Peyer's patch (tissue), 4 donors: ENCODE data around the gene KLHL9.
"Not testable (repeated sequence)": the region's sequence is repeated elsewhere in the genome, so short reads cannot be mapped to it uniquely, and the experiment has no call there.

Source experiments
- POLR2A ChIP-seq, 2 donors: fragments of 450-650 bp; IDR thresholded peaks; one replicate each; pipeline ENCODE4 v1.5.1; 2017; ENCODE audit warnings: antibody characterized with exemption in 2 of 2, mild to moderate bottlenecking in 2 of 2, moderate library complexity in 2 of 2
- TF ChIP-seq, protein P1 (sequence below), 6 experiments: fragments of 450-650 bp in 4 of 6; fragments of 200-600 bp in 2 of 6; sonication (generic) in 1 of 6; IDR thresholded peaks; one replicate each; pipeline ENCODE4 v1.5.1; 2017 to 2019; ENCODE audit warnings: antibody characterized with exemption in 6 of 6, mild to moderate bottlenecking in 3 of 6, moderate library complexity in 1 of 6

DNA sequence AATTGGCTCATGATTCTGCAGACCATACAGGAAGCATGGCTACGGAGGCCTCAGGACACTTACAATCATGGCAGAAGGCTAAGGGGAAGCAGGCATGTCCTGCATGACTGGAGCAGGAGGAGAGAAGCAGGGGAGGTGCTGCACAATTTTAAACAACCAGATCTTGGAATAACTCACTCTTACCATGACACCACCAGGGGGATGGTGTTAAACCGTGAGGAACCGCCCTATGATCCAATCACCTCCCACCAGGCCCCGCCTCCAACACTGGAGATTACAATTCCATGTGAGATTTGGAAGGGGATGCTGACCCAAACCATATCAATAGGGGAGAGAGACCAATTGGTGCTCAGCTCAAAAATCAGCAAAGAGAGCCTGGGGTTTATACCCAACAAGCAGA, 36.3 kb upstream of the KLHL9 start:
- TF ChIP-seq, protein P1, sequence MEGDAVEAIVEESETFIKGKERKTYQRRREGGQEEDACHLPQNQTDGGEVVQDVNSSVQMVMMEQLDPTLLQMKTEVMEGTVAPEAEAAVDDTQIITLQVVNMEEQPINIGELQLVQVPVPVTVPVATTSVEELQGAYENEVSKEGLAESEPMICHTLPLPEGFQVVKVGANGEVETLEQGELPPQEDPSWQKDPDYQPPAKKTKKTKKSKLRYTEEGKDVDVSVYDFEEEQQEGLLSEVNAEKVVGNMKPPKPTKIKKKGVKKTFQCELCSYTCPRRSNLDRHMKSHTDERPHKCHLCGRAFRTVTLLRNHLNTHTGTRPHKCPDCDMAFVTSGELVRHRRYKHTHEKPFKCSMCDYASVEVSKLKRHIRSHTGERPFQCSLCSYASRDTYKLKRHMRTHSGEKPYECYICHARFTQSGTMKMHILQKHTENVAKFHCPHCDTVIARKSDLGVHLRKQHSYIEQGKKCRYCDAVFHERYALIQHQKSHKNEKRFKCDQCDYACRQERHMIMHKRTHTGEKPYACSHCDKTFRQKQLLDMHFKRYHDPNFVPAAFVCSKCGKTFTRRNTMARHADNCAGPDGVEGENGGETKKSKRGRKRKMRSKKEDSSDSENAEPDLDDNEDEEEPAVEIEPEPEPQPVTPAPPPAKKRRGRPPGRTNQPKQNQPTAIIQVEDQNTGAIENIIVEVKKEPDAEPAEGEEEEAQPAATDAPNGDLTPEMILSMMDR (IDR thresholded peaks at IDR 0.05) = not testable (repeated sequence)
- not testable (repeated sequence) for TF ChIP-seq POLR2A (IDR thresholded peaks at IDR 0.05)
